B cell (primary cell): ENCODE measurements around the gene PLAC9. TPM values are rescaled to one million over a fixed set of nuclear protein-coding genes. Genes with fewer than 3 reads are reported as not detected.

Experiments used
- ATAC-seq: fragments of 200-7000 bp; cut with Tn5 transposase; one replicate; pipeline ENCODE4 v1.10.0; 2021; ENCODE audit warnings: low read depth, mild to moderate bottlenecking, moderate number of reproducible peaks, moderate library complexity
- CTCF ChIA-PET: fragments of 350-600 bp; sonication (Branson Sonifier 250); formaldehyde crosslinking; loops from one replicate; lab custom pipeline; 2021; ENCODE audit warnings: antibody characterized with exemption, inconsistent platforms; lab: Charles Lee
- POLR2A ChIA-PET: fragments of 350-600 bp; sonication (Branson Sonifier 250); formaldehyde crosslinking; loops from one replicate; lab custom pipeline; 2021; ENCODE audit warnings: antibody characterized with exemption; lab: Charles Lee
- DNase-seq: peaks from one replicate; pipeline ENCODE4 v3.0.0; 2013
- H2AFZ ChIP-seq: 2 replicates; pipeline ENCODE4 v1.6.1; 2012; ENCODE audit warnings: mild to moderate bottlenecking, low read depth, low read length; ENCODE audit not compliant: insufficient read depth, poor library complexity, severe bottlenecking
- H3K27ac ChIP-seq, 2 donors: 1 replicate in 1 of 2; 2 replicates in 1 of 2; pipeline ENCODE4 v1.5.1; 2012 to 2013; ENCODE audit warnings: low read length in 2 of 2, mild to moderate bottlenecking in 2 of 2, moderate library complexity in 1 of 2
- H3K27me3 ChIP-seq, 4 experiments: fragments of 200-600 bp in 1 of 4; sonication (generic) in 1 of 4; replicated peaks in 1 of 4; 1 replicate in 2 of 4; 2 replicates in 2 of 4; pipeline versions ENCODE4 v1.6.1 to v1.7.0; 2013 to 2016; ENCODE audit warnings: low read length in 3 of 4, mild to moderate bottlenecking in 2 of 4, mixed read lengths in 1 of 4, moderate library complexity in 1 of 4; ENCODE audit not compliant: insufficient read depth in 4 of 4, control insufficient read depth in 3 of 4; ENCODE audit errors: control extremely low read depth in 1 of 4
- H3K36me3 ChIP-seq, 2 experiments: replicated peaks in 1 of 2; 1 replicate in 1 of 2; 2 replicates in 1 of 2; pipeline versions ENCODE4 v1.6.1 to v1.7.1; 2013; ENCODE audit warnings: low read length in 1 of 2; ENCODE audit not compliant: insufficient read depth in 2 of 2, control insufficient read depth in 1 of 2; ENCODE audit errors: control extremely low read depth in 1 of 2, extremely low read depth in 1 of 2
- H3K4me1 ChIP-seq, 2 donors: fragments of 200-600 bp in 1 of 2; sonication (generic) in 1 of 2; 1 replicate in 1 of 2; 2 replicates in 1 of 2; pipeline versions ENCODE4 v1.5.1 to v1.6.1; 2013 to 2017; ENCODE audit warnings: low read length in 2 of 2; ENCODE audit not compliant: control insufficient read depth in 2 of 2, insufficient read depth in 2 of 2
- H3K4me2 ChIP-seq: replicated peaks from 2 replicates; pipeline ENCODE3; 2012; ENCODE audit warnings: mild to moderate bottlenecking, low read depth, low read length; ENCODE audit not compliant: poor library complexity, severe bottlenecking
- H3K4me3 ChIP-seq, 5 experiments: fragments of 200-600 bp in 1 of 5; sonication (generic) in 1 of 5; 1 replicate in 3 of 5; 2 replicates in 2 of 5; pipeline versions ENCODE4 v1.5.1 to v1.7.0; 2011 to 2016; ENCODE audit warnings: low read length in 4 of 5, mild to moderate bottlenecking in 4 of 5, low read depth in 2 of 5, control low read depth in 1 of 5, moderate library complexity in 1 of 5; ENCODE audit not compliant: insufficient read depth in 1 of 5; ENCODE audit errors: control extremely low read depth in 1 of 5, extremely low read depth in 1 of 5
- H3K79me2 ChIP-seq: fragments of 200-600 bp; sonication (generic); one replicate; pipeline ENCODE4 v1.6.0; 2016; ENCODE audit warnings: low read length; ENCODE audit not compliant: control insufficient read depth, insufficient read depth
- H3K9ac ChIP-seq: fragments of 200-600 bp; sonication (generic); 2 replicates; pipeline ENCODE4 v1.6.1; 2017; ENCODE audit warnings: mild to moderate bottlenecking, low read length, moderate library complexity
- H3K9me3 ChIP-seq, 3 donors: one replicate each; pipeline versions ENCODE4 v1.6.1 to v1.7.1; 2013; ENCODE audit warnings: low read length in 2 of 3; ENCODE audit not compliant: control insufficient read depth in 2 of 3, insufficient read depth in 1 of 3; ENCODE audit errors: control extremely low read depth in 1 of 3
- H4K20me1 ChIP-seq: 2 replicates; pipeline ENCODE4 v1.6.0; 2012; ENCODE audit warnings: mild to moderate bottlenecking, low read length; ENCODE audit not compliant: insufficient read depth, control insufficient read depth, poor library complexity, severe bottlenecking
- H3K27ac Mint-ChIP-seq: one replicate; pipeline ENCODE4 v1.8.0; 2021; ENCODE audit warnings: mixed read lengths
- H3K27me3 Mint-ChIP-seq: one replicate; pipeline ENCODE4 v1.8.0; 2021; ENCODE audit warnings: mixed read lengths
- H3K4me1 Mint-ChIP-seq: one replicate; pipeline ENCODE4 v1.8.0; 2021; ENCODE audit warnings: mixed read lengths
- H3K4me3 Mint-ChIP-seq: one replicate; pipeline ENCODE4 v1.8.0; 2021; ENCODE audit warnings: mixed read lengths
- H3K9me3 Mint-ChIP-seq: one replicate; pipeline ENCODE4 v1.8.0; 2022; ENCODE audit warnings: mixed read lengths; ENCODE audit not compliant: insufficient read depth
- EZH2 ChIP-seq: IDR thresholded peaks from 2 replicates; pipeline ENCODE4 v1.6.1; 2012; ENCODE audit warnings: borderline replicate concordance, low read depth, mild to moderate bottlenecking, moderate library complexity, low read length; ENCODE audit not compliant: insufficient read depth, poor library complexity, severe bottlenecking
- WGBS: methylation state at CpG from one replicate; pipeline ENCODE4 v1.1.5; 2013; ENCODE audit warnings: missing lambda C conversion rate; ENCODE audit not compliant: insufficient coverage; 5-methylcytosine and 5-hydroxymethylcytosine counted together
- intact Hi-C: fragments of 100-400 bp; cut with micrococcal nuclease; formaldehyde crosslinking; loops from one replicate; pipeline ENCODE4 v1.10.0; 2022
- polyA plus RNA-seq: library from polyadenylated mRNA; depleted of rRNA; stranded (reverse); fragments of >200 nt; gene quantifications from 2 replicates; pipeline ENCODE4 v1.2.3, GENCODE V29; 2012
- total RNA-seq, 2 donors: library from RNA; stranded (reverse); fragments of 120-200 nt in 1 of 2; gene quantifications; 1 replicate in 1 of 2; 2 replicates in 1 of 2; pipeline versions ENCODE4 v1.2.3 to v1.2.4, GENCODE V29; 2013 to 2022
- TF ChIP-seq, protein P1 (sequence below): fragments of 200-600 bp; IDR thresholded peaks from one replicate; pipeline ENCODE4 v1.8.0; 2022; ENCODE audit warnings: antibody characterized with exemption, mild to moderate bottlenecking

Gene PLAC9
- total and polyA plus RNA-seq, 2 donors (not counting 1 experiment from before 2014, with no cell fraction given), result not detected

GRCh38 chr10:80104066-80104926 is 28.2 kb upstream of the PLAC9 start:
- intact Hi-C loops, result no loop called here
- H3K79me2 ChIP-seq, result no peaks in the 10 kb centered on the region
- H3K36me3 ChIP-seq, result no peaks in the 10 kb centered on the region
- no peak overlapping the region for H3K27ac ChIP-seq
- POLR2A ChIA-PET, result no interaction called here
- H3K9me3 ChIP-seq, result peaks cover 0 to 13% (median 11%) of the 10 kb centered on the region in 3 donors
- H3K4me3 ChIP-seq, result no peak overlapping the region
- CTCF ChIA-PET, result interaction anchor here (0.6 to 1.4 kb wide), 2 partner anchors 157 to 1844 kb away, joined by 4 read pairs; no protein-coding TSS in a partner anchor
- Mint-ChIP-seq H3K4me1 (no peaks in the 10 kb centered on the region), H3K9me3 (peaks cover 3% of the 10 kb centered on the region), H3K27ac (no peak overlapping the region), H3K27me3 (no peaks in the 10 kb centered on the region), H3K4me3 (no peak overlapping the region)
- peaks cover 0 to 3% (median 0%) of the 10 kb centered on the region in 4 experiments for H3K27me3 ChIP-seq
- TF ChIP-seq, protein P1, sequence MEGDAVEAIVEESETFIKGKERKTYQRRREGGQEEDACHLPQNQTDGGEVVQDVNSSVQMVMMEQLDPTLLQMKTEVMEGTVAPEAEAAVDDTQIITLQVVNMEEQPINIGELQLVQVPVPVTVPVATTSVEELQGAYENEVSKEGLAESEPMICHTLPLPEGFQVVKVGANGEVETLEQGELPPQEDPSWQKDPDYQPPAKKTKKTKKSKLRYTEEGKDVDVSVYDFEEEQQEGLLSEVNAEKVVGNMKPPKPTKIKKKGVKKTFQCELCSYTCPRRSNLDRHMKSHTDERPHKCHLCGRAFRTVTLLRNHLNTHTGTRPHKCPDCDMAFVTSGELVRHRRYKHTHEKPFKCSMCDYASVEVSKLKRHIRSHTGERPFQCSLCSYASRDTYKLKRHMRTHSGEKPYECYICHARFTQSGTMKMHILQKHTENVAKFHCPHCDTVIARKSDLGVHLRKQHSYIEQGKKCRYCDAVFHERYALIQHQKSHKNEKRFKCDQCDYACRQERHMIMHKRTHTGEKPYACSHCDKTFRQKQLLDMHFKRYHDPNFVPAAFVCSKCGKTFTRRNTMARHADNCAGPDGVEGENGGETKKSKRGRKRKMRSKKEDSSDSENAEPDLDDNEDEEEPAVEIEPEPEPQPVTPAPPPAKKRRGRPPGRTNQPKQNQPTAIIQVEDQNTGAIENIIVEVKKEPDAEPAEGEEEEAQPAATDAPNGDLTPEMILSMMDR, result no peak
- no peak for TF ChIP-seq EZH2
- DNase-seq, result no peak
- no peaks in the 10 kb centered on the region for H3K4me1 ChIP-seq
- no peak overlapping the region for H3K4me2 ChIP-seq
- ATAC-seq, result no peak
- H4K20me1 ChIP-seq, result no peaks in the 10 kb centered on the region
- no peak overlapping the region for H3K9ac ChIP-seq
- WGBS, result 77% methylated on average over 5 of the region's 10 CpGs
- H2AFZ ChIP-seq, result no peak overlapping the region

- Histone ChIP-seq H3K9me3 (peaks cover 0 to 22% (median 11%) of the 10 kb centered on the region in 3 donors), H2AFZ (no peak overlapping the region), H3K27ac (no peak overlapping the region), H3K9ac (no peak overlapping the region), H3K79me2 (no peaks in the 10 kb centered on the region), H4K20me1 (no peaks in the 10 kb centered on the region), H3K4me3 (no peak overlapping the region), H3K4me1 (no peaks in the 10 kb centered on the region), H3K4me2 (no peak overlapping the region), H3K36me3 (no peaks in the 10 kb centered on the region), H3K27me3 (no peaks in the 10 kb centered on the region)
- ATAC-seq (no peak), DNase-seq (no peak)
- H3K9me3 Mint-ChIP-seq, result peaks cover 6% of the 10 kb centered on the region
- POLR2A ChIA-PET, result no interaction called here
- no peak overlapping the region for H3K27ac Mint-ChIP-seq
- CTCF ChIA-PET, result no interaction called here
- WGBS, result 79% methylated on average over 7 of the region's 8 CpGs
- TF ChIP-seq, protein P1, result no peak
- no peak for TF ChIP-seq EZH2
- no peaks in the 10 kb centered on the region for H3K4me1 Mint-ChIP-seq
- no peak overlapping the region for H3K4me3 Mint-ChIP-seq
- peaks cover 3% of the 10 kb centered on the region for H3K27me3 Mint-ChIP-seq
- intact Hi-C loops, result no loop called here
Observed at GRCh38 chr10:80108576-80109239, 23.8 kb upstream of the PLAC9 start.
